Activated CD4-positive, alpha-beta T cell treated with anti-CD3 and anti-CD28 coated beads, Interleukin-2, Interleukin-4, amounts not matched to agents 100 ng/mL and 50 ng/mL, durations not matched to agents 16 hours and 8 hours (primary cell): Measurements from ENCODE around the gene PTOV1.

Source experiments
- DNase-seq: peaks from one replicate; pipeline ENCODE4 v3.0.0-alpha.2; 2020; ENCODE audit warnings: low spot score

PTOV1 gene

GRCh38 chr19:49850487-49851342 is at the start of gene PTOV1:
Gene PTOV1, plus strand, starts transcription at chr19:49851159.
- peak; percentile 88 for DNase-seq

- no peak for DNase-seq
Observed at GRCh38 chr19:49801401-49801888, 49.5 kb upstream of the PTOV1 start.

- DNase-seq = no peak
Observed at GRCh38 chr19:49801966-49802661, 48.8 kb upstream of the PTOV1 start.

- no peak for DNase-seq
Observed at GRCh38 chr19:49802836-49803528, 48.0 kb upstream of the PTOV1 start.

- DNase-seq = no peak
Observed at GRCh38 chr19:49803529-49803856, 47.5 kb upstream of the PTOV1 start.

- DNase-seq = no peak
Observed at GRCh38 chr19:49805822-49806619, 44.9 kb upstream of the PTOV1 start.

- DNase-seq = no peak
Observed at GRCh38 chr19:49806620-49806959, 44.4 kb upstream of the PTOV1 start.

GRCh38 chr19:49807058-49807903 is 43.7 kb upstream of the PTOV1 start:
- no peak for DNase-seq

GRCh38 chr19:49807904-49808675 is 42.9 kb upstream of the PTOV1 start:
- no peak for DNase-seq

- DNase-seq = peak; percentile 75
Observed at GRCh38 chr19:49808711-49809159, 42.2 kb upstream of the PTOV1 start.

GRCh38 chr19:49809160-49809940 is 41.6 kb upstream of the PTOV1 start:
- peak; percentile 20 for DNase-seq

- no peak for DNase-seq
Observed at GRCh38 chr19:49809941-49810389, 41.0 kb upstream of the PTOV1 start.

GRCh38 chr19:49811328-49811727 is 39.6 kb upstream of the PTOV1 start:
- DNase-seq = no peak

- no peak for DNase-seq
Observed at GRCh38 chr19:49812452-49812996, 38.4 kb upstream of the PTOV1 start.

- peak; percentile 97 for DNase-seq
Observed at GRCh38 chr19:49812997-49813861, 37.7 kb upstream of the PTOV1 start, which contains the start of gene FUZ. Gene FUZ, minus strand, starts transcription at chr19:49813292. Its CDS starts 186 bp downstream, at chr19:49813106.

- DNase-seq = no peak
Observed at GRCh38 chr19:49814010-49814409, 36.9 kb upstream of the PTOV1 start.

GRCh38 chr19:49816590-49816989 is 34.4 kb upstream of the PTOV1 start:
- DNase-seq = no peak
